Cardiac fibroblast (primary cell): Measurements from ENCODE around the gene SLC38A1.
"Not testable (repeated sequence)": the region's sequence is repeated elsewhere in the genome, so short reads cannot be mapped to it uniquely, and the experiment has no call there.

Source experiments
- DNase-seq, 2 donors: peaks; one replicate each; pipeline versions ENCODE4 v3.0.0 to v3.0.0-alpha.2; 2010; ENCODE audit warnings: low read depth in 2 of 2
- H3K4me3 ChIP-seq, 2 donors: replicated peaks in 1 of 2; 1 replicate in 1 of 2; 2 replicates in 1 of 2; pipeline ENCODE4 v1.5.1; 2011; ENCODE audit warnings: low read depth in 2 of 2, low read length in 2 of 2, mild to moderate bottlenecking in 2 of 2, moderate library complexity in 1 of 2
- TF ChIP-seq, protein P1 (sequence below): IDR thresholded peaks from one replicate; pipeline ENCODE4 v1.5.1; 2011; ENCODE audit warnings: low read depth, mild to moderate bottlenecking, low read length, inconsistent platforms

The SLC38A1 gene

DNA sequence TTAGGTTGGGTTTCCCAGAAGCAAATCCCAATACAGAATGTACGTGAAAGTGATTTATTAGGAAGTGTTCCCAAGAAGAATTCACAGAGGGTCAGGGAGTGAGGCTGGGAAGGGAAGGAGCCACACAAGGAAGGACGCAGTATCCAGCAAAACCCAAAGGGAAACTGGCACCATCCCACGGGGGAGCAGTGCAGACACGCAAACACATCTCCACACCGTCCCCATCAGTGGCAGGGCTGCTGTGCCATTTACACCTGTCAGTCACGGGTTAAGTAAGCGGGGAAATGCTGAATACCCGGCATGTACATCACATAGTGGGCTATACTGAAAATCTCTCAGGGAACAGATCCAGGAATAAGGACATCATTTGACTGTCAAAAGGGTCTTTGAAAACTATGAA is 93.9 kb downstream of the SLC38A1 start:
- TF ChIP-seq, protein P1, sequence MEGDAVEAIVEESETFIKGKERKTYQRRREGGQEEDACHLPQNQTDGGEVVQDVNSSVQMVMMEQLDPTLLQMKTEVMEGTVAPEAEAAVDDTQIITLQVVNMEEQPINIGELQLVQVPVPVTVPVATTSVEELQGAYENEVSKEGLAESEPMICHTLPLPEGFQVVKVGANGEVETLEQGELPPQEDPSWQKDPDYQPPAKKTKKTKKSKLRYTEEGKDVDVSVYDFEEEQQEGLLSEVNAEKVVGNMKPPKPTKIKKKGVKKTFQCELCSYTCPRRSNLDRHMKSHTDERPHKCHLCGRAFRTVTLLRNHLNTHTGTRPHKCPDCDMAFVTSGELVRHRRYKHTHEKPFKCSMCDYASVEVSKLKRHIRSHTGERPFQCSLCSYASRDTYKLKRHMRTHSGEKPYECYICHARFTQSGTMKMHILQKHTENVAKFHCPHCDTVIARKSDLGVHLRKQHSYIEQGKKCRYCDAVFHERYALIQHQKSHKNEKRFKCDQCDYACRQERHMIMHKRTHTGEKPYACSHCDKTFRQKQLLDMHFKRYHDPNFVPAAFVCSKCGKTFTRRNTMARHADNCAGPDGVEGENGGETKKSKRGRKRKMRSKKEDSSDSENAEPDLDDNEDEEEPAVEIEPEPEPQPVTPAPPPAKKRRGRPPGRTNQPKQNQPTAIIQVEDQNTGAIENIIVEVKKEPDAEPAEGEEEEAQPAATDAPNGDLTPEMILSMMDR: no peak
- no peak for DNase-seq
- no peak overlapping the region for H3K4me3 ChIP-seq

DNA sequence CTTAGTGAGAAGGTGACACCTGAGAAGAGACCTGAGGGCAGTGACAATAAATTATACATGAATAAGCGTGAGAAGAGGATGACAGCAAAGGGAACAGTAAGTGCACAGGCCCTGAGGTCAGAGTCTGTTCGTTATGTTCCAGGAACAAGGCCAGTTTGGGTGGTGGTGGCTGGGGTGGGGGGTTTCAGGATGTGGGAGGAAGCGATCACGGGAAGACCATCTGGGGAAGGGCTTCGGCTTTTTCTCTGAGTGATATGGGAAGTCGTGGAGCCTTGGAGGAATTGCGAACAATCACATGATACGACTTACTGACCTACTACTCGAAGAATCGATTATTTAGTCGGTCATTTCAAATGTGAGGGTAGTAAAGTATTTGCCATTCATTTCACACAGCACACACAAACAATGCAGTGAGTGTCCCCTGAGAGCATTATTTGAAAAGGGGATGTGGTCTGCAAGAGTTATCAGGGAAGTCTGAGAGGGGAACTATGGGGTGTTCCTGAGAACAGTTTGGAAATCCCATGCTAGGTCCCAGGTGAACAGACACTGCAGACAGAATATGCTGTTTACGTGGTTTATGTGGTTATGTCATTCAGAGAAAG is 94.7 kb downstream of the SLC38A1 start:
- DNase-seq: no peak

GRCh38 chr12:46168426-46168825 is 100.4 kb downstream of the SLC38A1 start:
- H3K4me3 ChIP-seq: no peak overlapping the region
- TF ChIP-seq, protein P1: no peak
- no peak for DNase-seq

More for the DNA sequence above, 94.7 kb downstream of the SLC38A1 start:
- H3K4me3 ChIP-seq: no peak overlapping the region
- TF ChIP-seq, protein P1: no peak

- no peak for DNase-seq
Observed at GRCh38 chr12:46167412-46167811, 101.4 kb downstream of the SLC38A1 start.

DNA sequence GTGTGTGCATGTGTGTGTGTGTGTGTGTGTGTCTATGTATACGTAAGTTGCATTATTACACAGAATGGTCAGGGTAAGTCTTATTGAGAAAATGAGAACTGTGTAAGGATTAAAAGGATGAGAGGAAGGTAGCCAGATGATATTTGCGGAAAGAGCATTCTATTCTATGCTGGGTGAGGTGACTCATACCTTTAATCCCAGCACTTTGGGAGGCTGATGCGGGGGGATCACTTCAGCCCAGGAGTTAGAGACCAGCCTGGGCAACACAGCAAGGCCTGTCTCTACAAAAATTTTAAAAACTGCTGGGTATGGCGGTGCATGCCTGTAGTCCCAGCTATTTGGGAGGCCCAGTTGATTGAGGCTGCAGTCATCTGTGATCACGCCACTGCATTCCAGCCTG is 103.7 kb downstream of the SLC38A1 start:
- no peak for DNase-seq
- TF ChIP-seq, protein P1: no peak
- no peak overlapping the region for H3K4me3 ChIP-seq

More at GRCh38 chr12:46167412-46167811, 101.4 kb downstream of the SLC38A1 start:
- no peak overlapping the region for H3K4me3 ChIP-seq
- TF ChIP-seq, protein P1: no peak

DNA sequence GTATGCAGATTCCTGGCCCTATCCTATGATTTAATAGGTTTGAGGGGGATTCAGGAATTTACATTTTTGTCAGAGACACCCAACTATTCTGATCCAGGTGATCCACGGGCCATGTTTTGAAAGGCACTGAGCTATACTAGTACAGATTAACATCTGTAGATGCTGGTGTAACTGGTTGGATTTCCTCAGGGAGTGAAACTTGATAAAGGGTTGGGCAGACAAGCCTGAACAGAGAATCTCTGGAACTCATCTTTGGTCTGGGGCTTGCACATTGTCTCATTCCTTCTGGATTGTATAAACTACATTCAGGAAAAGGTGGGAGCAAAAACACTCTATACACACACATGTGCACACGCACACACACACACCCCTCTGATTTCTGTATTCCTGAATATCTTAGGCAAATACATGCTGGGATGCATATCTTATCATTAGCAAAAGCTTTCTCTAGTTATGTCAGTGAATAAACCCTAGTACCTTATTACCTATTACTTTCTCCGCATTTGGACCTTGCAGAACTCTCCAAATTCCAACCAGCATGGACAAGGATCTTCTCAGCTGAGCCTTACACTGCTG is 104.6 kb downstream of the SLC38A1 start:
- no peak overlapping the region for H3K4me3 ChIP-seq
- TF ChIP-seq, protein P1: no peak
- no peak for DNase-seq

GRCh38 chr12:46162549-46163076 is 106.2 kb downstream of the SLC38A1 start:
- not testable (repeated sequence) for H3K4me3 ChIP-seq, DNase-seq
